A549 (cell line): ENCODE results near the gene TTC1. TPM values are rescaled to one million over a fixed set of nuclear protein-coding genes. Genes with fewer than 3 reads are reported as not detected.

Experiments
- ATAC-seq, 2 experiments: fragments of 200-7000 bp in 1 of 2; fragments of >200 bp in 1 of 2; cut with Nextera tagmentation in 1 of 2; cut with Tn5 transposase in 1 of 2; 3 replicates each; pipeline versions ENCODE4 v1.8.0 to v1.9.1; 2018 to 2020; ENCODE audit warnings: mild to moderate bottlenecking in 1 of 2, moderate library complexity in 1 of 2
- CTCF ChIA-PET: fragments of 300-600 bp; sonication (Branson Sonifier 250); formaldehyde crosslinking; extraction: SDS; loops from one replicate; lab custom pipeline; 2021; ENCODE audit warnings: antibody characterized with exemption, inconsistent platforms; lab: Yijun Ruan, JAX
- POLR2A ChIA-PET: fragments of 350-600 bp; formaldehyde crosslinking; extraction: SDS; loops from one replicate; lab custom pipeline; 2021; ENCODE audit warnings: antibody characterized with exemption, inconsistent platforms; lab: Yijun Ruan, JAX
- DNase-seq, 2 experiments: peaks; one replicate each; pipeline versions ENCODE4 v3.0.0 to v3.0.0-alpha.2; 2011 to 2016; ENCODE audit warnings: low read depth in 1 of 2, low spot score in 1 of 2
- FAIRE-seq: peaks from 2 replicates; lab custom pipeline; 2011; peaks lifted over from hg19 to GRCh38; lab: Jason Lieb, UNC
- H3K27ac ChIP-seq, 2 experiments: fragments of >200 bp; sonication (Bioruptor Twin); formaldehyde crosslinking; 3 replicates each; pipeline ENCODE4 v1.5.1; 2016 to 2017
- H3K4me1 ChIP-seq: fragments of >200 bp; sonication (Bioruptor Twin); formaldehyde crosslinking; 3 replicates; pipeline ENCODE4 v1.6.1; 2016
- H3K4me2 ChIP-seq: fragments of >200 bp; sonication (Bioruptor Twin); formaldehyde crosslinking; 3 replicates; pipeline ENCODE4 v1.6.1; 2016
- H3K4me3 ChIP-seq: fragments of >200 bp; sonication (Bioruptor Twin); formaldehyde crosslinking; 3 replicates; pipeline ENCODE4 v1.5.1; 2016
- H3K9me3 ChIP-seq: fragments of >200 bp; sonication (Bioruptor Twin); formaldehyde crosslinking; 3 replicates; pipeline ENCODE4 v1.6.1; 2016
- CHD4 ChIP-seq: fragments of 200-600 bp; sonication (generic); IDR thresholded peaks from 2 replicates; pipeline ENCODE4 v1.6.1; 2016; ENCODE audit warnings: antibody characterized with exemption, mild to moderate bottlenecking, borderline replicate concordance
- E2F6 ChIP-seq: IDR thresholded peaks from 2 replicates; pipeline ENCODE4 v1.6.1; 2012; ENCODE audit warnings: low read depth, borderline replicate concordance
- EHF ChIP-seq: fragments of 250-450 bp; sonication (Bioruptor Pico); IDR thresholded peaks from 2 replicates; pipeline ENCODE4 v1.5.0; 2020; ENCODE audit warnings: mild to moderate bottlenecking
- EP300 ChIP-seq, 2 experiments: fragments of >200 bp; sonication (Bioruptor Twin); formaldehyde crosslinking; IDR thresholded peaks; 2 replicates in 1 of 2; 3 replicates in 1 of 2; pipeline ENCODE4 v1.6.1; 2016 to 2017
- ESRRA ChIP-seq: fragments of 150-350 bp; IDR thresholded peaks from 2 replicates; pipeline ENCODE4 v1.6.1; 2014; ENCODE audit warnings: mild to moderate bottlenecking, low read length, borderline replicate concordance
- FOXS1 ChIP-seq: fragments of 250-450 bp; sonication (Bioruptor Pico); IDR thresholded peaks from 2 replicates; pipeline ENCODE4 v1.5.0; 2020; ENCODE audit warnings: mild to moderate bottlenecking, moderate library complexity
- GATA3 ChIP-seq: IDR thresholded peaks from 2 replicates; pipeline ENCODE4 v1.6.1; 2012; ENCODE audit warnings: borderline replicate concordance
- HDAC2 ChIP-seq: fragments of 200-600 bp; sonication (generic); IDR thresholded peaks from 2 replicates; pipeline ENCODE4 v1.6.1; 2016
- HMGXB4 ChIP-seq: fragments of 250-450 bp; sonication (Bioruptor Pico); IDR thresholded peaks from 2 replicates; pipeline ENCODE4 v1.5.0; 2021; ENCODE audit warnings: mild to moderate bottlenecking, moderate library complexity, borderline replicate concordance
- HOXA7 ChIP-seq: fragments of 250-450 bp; sonication (Bioruptor Pico); IDR thresholded peaks from 2 replicates; pipeline ENCODE4 v1.5.0; 2020; ENCODE audit warnings: mild to moderate bottlenecking, moderate library complexity
- HOXB5 ChIP-seq: fragments of 250-450 bp; sonication (Bioruptor Pico); IDR thresholded peaks from 2 replicates; pipeline ENCODE4 v1.5.0; 2020; ENCODE audit warnings: mild to moderate bottlenecking, moderate library complexity
- JUN ChIP-seq, 2 experiments: fragments of >200 bp; sonication (Bioruptor Twin); formaldehyde crosslinking; IDR thresholded peaks; 2 replicates in 1 of 2; 3 replicates in 1 of 2; pipeline ENCODE4 v1.6.1; 2016 to 2017
- KDM1A ChIP-seq: fragments of 200-600 bp; sonication (generic); IDR thresholded peaks from 2 replicates; pipeline ENCODE4 v1.6.1; 2016; ENCODE audit warnings: low read depth, mild to moderate bottlenecking
- MYC ChIP-seq: IDR thresholded peaks from 2 replicates; pipeline ENCODE4 v1.6.1; 2012; ENCODE audit warnings: mild to moderate bottlenecking, inconsistent platforms, low read length, improper control_type of control experiment, borderline replicate concordance
- NFE2L2 ChIP-seq: fragments of 150-350 bp; conservative IDR thresholded peaks from 2 replicates; pipeline ENCODE4 v1.6.1; 2014; ENCODE audit warnings: low read length
- NR3C1 ChIP-seq: fragments of >200 bp; sonication (Bioruptor Twin); formaldehyde crosslinking; IDR thresholded peaks from 3 replicates; pipeline ENCODE4 v1.6.1; 2017
- PBX3 ChIP-seq: IDR thresholded peaks from 2 replicates; pipeline ENCODE4 v1.6.1; 2012
- RAD21 ChIP-seq, 2 experiments: fragments of >200 bp in 1 of 2; sonication (Bioruptor Twin) in 1 of 2; formaldehyde crosslinking in 1 of 2; IDR thresholded peaks in 1 of 2; conservative IDR thresholded peaks in 1 of 2; 2 replicates in 1 of 2; 3 replicates in 1 of 2; pipeline ENCODE4 v1.6.1; 2012 to 2018; ENCODE audit warnings: inconsistent platforms in 1 of 2
- REST ChIP-seq: fragments of 200-600 bp; sonication (generic); IDR thresholded peaks from 2 replicates; pipeline ENCODE4 v1.6.1; 2016; ENCODE audit warnings: antibody characterized with exemption, mild to moderate bottlenecking, moderate library complexity
- USF2 ChIP-seq: fragments of 450-650 bp; IDR thresholded peaks from 2 replicates; pipeline ENCODE4 v1.6.1; 2014; ENCODE audit warnings: antibody characterized with exemption
- ZSCAN20 ChIP-seq: fragments of 250-450 bp; sonication (Bioruptor Pico); IDR thresholded peaks from 2 replicates; pipeline ENCODE4 v1.8.0; 2022; ENCODE audit warnings: mild to moderate bottlenecking, moderate library complexity
- WGBS: methylation state at CpG from one replicate; pipeline ENCODE4 v1.1.6; 2017; ENCODE audit errors: missing lambda C conversion rate; 5-methylcytosine and 5-hydroxymethylcytosine counted together
- polyA plus RNA-seq, 4 experiments: library from polyadenylated mRNA; depleted of rRNA in 3 of 4; stranded (reverse); fragments of >200 nt; fragmentation: RNase III in 1 of 4; extraction: RNeasy Plus Mini Kit Qiagen cat#74134 plus additional on column Dnase treatment in 1 of 4; gene quantifications; 2 replicates in 3 of 4; 3 replicates in 1 of 4; pipeline ENCODE4 v1.2.3, GENCODE V29; 2011 to 2017
- TF ChIP-seq, protein P1 (sequence below): fragments of >200 bp; sonication (Bioruptor Twin); formaldehyde crosslinking; IDR thresholded peaks from 3 replicates; pipeline ENCODE4 v1.6.1; 2016

Gene TTC1
- polyA plus RNA-seq, 2 of the 4 experiments (the other 2 are of a cell fraction), result 64.9 to 79.7 TPM

GRCh38 chr5:159978358-159978757 lies 30.6 kb upstream of the TTC1 start:
- TF ChIP-seq ESRRA (no peak), KDM1A (no peak), ZSCAN20 (no peak), RAD21 (conservative IDR thresholded peaks at IDR 0.05 in 1 of 2, IDR thresholded peaks at IDR 0.05 in 1 of 2) (no peak), PBX3 (no peak)
- CTCF ChIA-PET, result interaction anchor here (0.6 to 4.6 kb wide), 3 partner anchors 9 to 462 kb away, joined by 3 to 34 read pairs (median 3); no protein-coding TSS in a partner anchor
- Histone ChIP-seq H3K4me1 (peaks cover 3% of the 10 kb centered on the region; the same call in 1 of the 3 replicates), H3K27ac (no peak overlapping the region), H3K4me3 (no peak overlapping the region), H3K9me3 (no peaks in the 10 kb centered on the region), H3K4me2 (no peak overlapping the region)
- no peak for DNase-seq
- ATAC-seq, result no peak
- FAIRE-seq, result no peak
- WGBS, result 38% methylated on average over 2 of the region's 2 CpGs
- POLR2A ChIA-PET, result no interaction called here

DNA sequence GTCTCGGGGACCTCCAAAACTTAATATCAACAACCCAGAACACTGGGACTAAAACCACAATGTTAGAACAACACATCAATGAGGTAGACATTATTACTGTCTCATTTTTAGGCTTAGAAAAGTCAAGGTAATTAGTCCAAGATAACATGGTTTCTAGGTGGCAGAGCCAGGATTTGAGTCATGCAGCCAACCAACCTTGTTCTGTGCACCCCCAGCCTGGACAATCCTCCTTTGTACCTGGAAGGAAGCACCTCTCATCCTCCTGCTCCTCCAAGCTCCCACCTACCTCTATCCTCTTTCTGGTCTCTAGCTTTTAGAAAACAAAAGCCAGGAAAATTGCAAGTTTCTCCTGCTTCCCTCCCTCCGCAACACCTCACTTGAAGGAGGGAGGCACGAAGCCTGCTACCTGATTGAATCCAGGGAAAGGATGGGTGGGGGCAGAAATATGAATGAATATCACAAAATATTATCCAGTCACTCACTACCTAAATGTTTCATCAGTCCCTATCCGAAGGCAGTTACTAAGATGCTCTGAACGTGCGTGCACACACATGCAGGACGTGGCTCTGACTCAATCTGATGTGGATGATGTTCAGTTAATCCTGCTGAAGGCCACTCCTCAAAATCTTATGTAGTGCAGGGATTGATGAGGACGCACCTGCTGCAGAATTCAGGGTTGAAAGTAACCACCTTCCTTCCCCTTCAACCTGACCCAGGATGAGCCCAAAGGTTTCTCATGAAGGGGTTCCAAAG lies 26.3 kb upstream of the TTC1 start:
- FAIRE-seq, result no peak
- H3K4me2 ChIP-seq, result no peak overlapping the region
- CTCF ChIA-PET, result no interaction called here
- TF ChIP-seq EHF (CRISPR knock-in tag) (no peak), HDAC2 (no peak), EP300 (IDR thresholded peaks at IDR 0.05) (no peak), HOXA7 (no peak), NFE2L2 (no peak), E2F6 (no peak), HOXB5 (no peak), REST (no peak), MYC (no peak), USF2 (no peak), GATA3 (no peak), CHD4 (no peak), HMGXB4 (CRISPR knock-in tag) (no peak), FOXS1 (CRISPR knock-in tag) (no peak), JUN (IDR thresholded peaks at IDR 0.05) (no peak), NR3C1 (no peak)
- TF ChIP-seq, protein P1, sequence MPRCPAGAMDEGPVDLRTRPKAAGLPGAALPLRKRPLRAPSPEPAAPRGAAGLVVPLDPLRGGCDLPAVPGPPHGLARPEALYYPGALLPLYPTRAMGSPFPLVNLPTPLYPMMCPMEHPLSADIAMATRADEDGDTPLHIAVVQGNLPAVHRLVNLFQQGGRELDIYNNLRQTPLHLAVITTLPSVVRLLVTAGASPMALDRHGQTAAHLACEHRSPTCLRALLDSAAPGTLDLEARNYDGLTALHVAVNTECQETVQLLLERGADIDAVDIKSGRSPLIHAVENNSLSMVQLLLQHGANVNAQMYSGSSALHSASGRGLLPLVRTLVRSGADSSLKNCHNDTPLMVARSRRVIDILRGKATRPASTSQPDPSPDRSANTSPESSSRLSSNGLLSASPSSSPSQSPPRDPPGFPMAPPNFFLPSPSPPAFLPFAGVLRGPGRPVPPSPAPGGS, result no peak
- POLR2A ChIA-PET, result no interaction called here
- H3K9me3 ChIP-seq, result no peaks in the 10 kb centered on the region
- no peak for DNase-seq
- H3K4me1 ChIP-seq, result no peaks in the 10 kb centered on the region
- H3K4me3 ChIP-seq, result no peak overlapping the region
- no peak overlapping the region for H3K27ac ChIP-seq
- ATAC-seq, result no peak
- WGBS, result 86% methylated on average over 8 of the region's 8 CpGs
